Renal cortical epithelial cell (primary cell): ENCODE results near the gene DLK2. TPM values are rescaled to one million over a fixed set of nuclear protein-coding genes. Genes with fewer than 3 reads are reported as not detected.

Experiments
- DNase-seq: peaks from one replicate; pipeline ENCODE4 v3.0.0-alpha.2; 2011; ENCODE audit warnings: low read depth
- total RNA-seq: library from RNA; depleted of rRNA; stranded (reverse); fragments of >200 nt; gene quantifications from 2 replicates; pipeline ENCODE4 v1.2.3, GENCODE V29; 2014

Gene DLK2
- total RNA-seq, 1 donor from 2014 or later = 1.3 TPM

DNA sequence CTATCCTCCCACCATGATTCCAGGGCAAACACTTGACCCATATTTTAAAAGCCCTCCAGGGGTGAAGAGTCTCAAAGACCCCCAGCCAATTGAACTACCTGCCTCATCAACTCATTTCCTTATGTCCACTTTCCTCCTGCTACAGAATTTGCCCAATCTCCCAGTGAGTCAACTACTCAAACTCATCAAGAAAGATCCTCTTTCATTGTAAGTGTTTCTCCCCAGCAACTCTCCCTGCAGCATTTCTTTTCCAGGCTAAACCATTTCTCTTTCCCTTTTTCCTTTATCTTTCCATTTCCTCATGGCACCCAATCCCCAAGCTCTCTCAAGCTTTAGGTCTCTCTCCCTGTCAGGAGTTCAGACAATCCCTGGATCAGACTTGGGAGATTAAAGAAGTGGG is 1.5 kb downstream of the DLK2 start:
- DNase-seq = no peak

DNA sequence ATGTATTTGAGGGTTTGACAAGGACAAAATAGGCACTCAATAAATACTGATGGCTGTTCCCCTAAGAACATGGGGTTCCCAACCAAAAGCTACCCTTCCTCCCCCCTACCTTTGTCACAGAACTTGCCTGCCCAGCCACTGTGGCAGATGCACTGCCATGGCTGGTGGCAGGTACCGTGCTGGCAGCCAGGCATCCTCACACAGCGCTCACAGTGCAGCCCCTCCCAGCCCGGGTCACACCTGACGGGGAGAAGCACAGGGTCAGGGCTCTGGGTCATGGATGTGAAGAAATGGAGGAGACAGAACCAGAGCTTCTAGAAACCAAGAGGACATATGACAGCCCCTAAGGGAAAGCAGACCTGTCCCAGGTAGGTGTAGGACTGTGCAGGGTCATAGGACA is 2.5 kb downstream of the DLK2 start:
- no peak for DNase-seq

DNA sequence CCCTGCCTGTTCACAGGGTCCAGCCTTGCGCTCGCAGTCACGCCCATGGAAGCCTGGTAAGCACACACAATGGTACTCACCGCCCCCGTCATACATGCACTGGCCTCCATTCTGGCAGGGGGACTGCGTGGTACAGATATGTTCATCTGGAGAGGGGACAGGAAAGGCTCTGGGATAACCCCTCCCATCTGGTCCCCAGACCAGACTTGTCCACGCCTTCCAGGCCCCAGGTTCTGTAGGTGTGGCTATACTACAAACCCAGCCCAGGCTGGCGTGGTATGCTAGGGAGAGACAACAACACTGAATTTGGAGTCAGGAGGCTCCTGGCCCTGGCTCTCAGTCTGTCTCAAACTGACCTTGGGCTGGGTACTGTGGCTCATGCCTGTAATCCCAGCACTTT is 3.4 kb downstream of the DLK2 start:
- DNase-seq = no peak

DNA sequence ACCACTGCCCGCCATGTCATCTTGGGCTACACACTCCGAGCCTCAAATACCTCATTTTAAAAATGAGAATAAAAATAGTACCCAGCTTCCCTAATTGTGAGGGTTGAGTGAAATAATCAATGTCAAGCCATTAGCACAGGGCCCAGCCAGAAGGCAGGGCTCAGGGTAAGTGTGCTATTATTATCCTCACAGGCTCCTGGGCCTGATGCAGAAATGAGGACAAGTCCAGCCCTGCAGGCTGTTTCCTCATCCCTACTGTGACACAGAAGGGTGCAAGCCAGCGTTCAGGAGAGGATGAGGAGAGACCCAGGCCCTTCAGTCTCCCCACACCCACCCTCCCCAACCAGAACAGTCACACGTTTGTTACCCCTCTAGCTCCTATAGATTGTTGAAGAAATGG is 4.0 kb downstream of the DLK2 start:
- no peak for DNase-seq

DNA sequence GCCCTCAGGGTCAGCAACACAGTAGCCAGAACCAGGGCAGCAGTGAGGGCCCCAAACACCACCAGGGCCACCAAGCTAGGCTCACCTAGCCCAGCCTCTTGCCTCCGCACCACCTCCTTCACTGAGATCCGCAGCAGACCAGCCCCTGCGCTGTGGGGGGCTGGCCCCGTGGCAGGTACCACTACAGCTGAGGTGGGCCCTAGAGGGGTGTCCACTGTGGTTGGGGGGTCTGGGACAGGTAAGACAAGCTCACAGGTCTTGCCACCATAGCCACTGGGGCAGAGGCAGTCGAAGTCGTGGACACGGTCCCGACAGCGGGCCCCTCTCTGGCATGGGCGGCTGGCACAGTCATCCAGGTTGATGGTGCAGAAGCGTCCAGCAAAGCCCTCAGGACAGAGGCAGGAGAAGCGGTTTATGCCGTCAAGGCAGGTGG is 4.6 kb downstream of the DLK2 start:
- DNase-seq = no peak

DNA sequence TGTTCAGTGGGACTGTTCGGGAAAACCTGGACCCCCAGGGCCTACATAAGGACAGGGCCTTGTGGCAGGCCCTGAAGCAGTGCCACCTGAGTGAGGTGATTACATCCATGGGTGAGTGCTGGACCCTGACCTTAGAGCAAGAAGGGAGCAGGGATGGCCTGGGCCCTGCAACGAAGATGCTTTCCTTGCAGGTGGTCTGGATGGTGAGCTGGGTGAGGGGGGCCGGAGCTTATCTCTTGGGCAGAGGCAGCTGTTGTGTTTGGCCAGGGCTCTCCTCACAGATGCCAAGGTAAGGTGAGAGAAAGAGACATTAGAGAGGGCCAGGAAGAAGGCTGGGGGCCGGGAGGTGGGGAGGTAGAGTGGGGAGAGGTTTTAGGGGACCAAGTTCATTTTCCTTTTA is 6.4 kb downstream of the DLK2 start:
- no peak for DNase-seq

DNA sequence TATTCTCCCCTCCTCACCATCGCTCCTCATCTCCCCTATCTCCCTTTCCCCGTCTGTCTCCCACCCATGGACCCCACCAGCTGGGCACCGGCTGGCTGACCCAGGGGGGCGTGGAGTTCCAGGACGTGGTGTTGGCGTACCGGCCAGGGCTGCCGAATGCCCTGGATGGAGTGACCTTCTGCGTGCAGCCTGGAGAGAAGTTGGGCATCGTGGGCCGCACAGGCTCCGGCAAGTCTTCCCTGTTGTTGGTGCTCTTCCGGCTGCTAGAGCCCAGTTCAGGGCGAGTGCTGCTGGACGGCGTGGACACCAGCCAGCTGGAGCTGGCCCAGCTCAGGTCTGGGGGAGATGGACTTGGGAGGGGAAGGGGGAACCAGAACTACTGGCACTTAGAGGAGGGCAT is 7.7 kb downstream of the DLK2 start:
- no peak for DNase-seq

DNA sequence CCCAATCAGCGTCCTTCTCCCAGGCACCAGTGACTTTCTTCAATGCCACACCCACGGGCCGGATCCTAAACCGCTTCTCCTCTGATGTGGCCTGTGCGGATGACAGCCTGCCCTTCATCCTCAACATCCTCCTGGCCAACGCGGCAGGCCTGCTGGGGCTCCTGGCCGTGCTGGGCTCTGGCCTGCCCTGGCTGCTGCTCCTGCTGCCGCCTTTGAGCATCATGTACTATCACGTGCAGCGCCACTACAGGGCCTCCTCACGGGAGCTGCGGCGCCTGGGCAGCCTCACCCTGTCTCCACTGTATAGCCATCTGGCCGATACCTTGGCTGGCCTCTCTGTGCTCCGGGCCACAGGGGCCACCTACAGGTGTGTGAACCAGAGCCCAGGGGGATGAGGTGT is 9.8 kb downstream of the DLK2 start:
- no peak for DNase-seq

DNA sequence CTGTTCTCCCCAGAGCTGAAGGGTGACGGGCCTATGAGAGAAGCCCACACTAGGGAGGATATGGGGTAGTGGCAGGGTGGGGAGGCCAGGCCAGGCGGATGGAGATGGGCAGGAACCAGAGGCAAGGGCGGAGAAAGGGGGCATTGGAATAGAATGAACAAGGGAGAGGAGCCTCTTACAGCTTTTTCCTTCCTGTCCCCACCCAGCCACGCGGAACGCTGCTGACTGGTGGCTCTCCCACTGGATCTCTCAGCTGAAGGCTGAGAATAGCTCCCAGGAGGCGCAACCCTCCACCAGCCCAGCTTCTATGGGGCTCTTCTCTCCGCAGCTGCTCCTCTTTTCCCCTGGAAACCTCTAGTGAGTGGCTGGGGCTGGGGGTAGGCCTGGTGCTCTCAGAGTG is 10.8 kb downstream of the DLK2 start:
- no peak for DNase-seq

DNA sequence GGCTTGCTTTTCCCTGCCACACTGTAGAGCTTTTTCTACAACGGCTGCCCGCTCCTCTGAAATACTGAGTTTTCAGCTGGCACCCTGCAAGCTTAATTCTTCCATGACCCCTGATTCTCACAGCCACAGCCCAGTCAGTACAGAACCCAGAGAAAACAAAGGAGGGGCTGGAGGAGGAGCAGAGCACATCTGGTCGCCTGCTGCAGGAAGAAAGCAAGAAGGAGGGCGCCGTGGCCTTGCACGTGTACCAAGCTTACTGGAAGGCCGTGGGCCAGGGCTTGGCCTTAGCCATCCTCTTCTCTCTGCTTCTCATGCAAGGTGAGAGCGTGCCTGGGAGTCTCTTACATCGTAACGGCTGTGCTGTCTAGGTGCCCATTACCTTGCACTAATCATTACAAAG is 11.3 kb downstream of the DLK2 start:
- no peak for DNase-seq

DNA sequence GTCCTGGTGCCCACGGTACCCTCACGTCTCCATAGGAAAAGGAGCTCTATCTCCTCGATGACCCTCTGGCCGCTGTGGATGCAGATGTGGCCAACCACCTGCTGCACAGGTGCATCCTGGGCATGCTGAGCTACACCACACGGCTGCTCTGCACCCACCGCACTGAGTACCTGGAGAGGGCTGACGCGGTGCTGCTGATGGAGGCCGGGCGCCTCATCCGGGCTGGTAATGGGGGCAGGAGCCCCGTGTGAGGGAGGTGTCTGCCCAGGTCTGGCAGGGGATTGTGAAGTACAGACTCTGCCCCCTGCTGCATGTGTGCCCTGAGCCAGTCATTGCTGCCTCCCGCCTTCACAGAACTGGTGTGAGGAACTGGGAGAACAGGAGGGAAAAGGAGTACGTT is 12.4 kb downstream of the DLK2 start:
- DNase-seq = no peak

DNA sequence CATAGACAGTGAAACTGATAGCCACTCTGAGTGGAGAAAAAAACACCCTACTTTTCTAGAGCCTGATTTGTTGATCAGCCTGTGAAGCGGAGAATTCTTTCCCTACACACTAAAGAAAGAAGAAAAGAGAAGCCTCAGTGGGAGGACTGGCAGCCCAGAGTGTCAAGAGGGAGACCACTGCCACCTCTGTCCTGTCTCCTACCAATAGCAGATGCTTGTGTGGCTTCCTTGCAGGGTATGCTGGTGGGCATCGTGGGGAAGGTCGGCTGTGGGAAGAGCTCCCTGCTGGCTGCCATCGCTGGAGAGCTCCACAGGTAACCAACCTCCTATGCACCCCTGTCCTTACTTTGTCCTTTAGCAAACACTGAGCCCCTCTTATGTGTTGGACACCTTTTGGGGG is 17.6 kb downstream of the DLK2 start:
- DNase-seq = no peak

DNA sequence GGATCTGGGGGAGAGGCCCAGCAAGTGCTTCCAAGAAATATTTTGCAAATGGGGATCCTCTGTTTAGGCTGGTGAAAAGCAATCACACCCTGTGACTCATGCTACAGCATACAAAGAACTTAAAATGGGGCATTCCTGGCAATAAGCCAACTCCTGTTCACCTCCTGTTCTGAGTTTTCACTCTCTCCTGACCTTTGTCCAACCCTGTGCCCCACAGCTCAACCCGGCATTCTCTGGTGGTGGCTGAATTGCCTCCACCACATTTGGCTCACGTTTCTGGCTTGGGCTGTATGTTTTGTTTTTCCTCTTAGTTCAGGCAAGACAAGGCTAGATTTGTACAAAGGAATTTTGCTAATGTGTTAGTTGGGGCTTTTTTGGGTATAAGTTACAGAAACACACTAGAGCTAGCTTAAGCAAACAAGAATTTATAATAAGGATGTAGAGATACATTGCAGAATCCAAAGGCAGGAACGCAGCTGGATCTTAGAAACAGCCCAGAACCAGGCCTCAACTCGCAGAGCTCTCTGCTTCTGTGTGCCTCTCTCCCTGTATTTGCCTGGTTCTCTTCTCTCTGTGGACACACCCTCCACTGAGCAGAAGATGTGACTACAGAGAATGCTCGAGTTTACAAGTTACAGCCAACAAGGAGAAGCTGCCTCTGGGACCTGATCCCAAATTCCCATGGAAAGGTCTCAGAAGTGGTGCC is 18.6 kb downstream of the DLK2 start:
- DNase-seq = peak; percentile 92

DNA sequence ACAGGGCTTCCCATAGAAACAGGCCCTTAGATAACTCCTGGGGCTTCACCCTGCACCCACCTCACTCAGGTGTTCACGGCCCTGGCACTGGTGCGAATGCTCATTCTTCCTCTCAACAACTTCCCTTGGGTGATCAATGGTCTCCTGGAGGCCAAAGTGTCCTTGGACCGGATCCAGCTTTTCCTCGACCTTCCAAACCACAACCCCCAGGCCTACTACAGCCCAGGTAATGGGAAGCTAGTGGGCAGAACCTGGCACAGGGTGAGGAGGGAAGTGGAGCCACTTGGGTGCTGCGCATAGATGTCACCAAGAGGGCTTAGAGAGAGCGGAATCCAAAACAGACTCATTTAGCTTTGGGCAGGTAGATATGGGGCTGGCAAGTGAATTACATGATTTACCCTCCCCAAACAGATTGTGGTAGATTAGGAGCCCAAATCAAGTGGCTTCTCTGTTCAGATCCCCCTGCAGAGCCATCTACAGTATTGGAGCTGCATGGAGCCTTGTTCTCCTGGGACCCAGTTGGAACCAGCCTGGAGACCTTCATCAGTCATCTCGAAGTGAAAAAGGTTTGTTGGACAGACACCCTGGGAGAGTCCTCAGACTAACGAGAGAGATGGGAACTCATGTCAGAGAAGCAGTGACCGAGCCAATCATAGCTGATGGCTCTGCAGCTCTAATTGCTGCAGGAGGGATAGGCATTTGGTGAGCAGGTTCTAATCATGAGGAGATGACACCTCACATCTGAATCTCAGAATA is 19.5 kb downstream of the DLK2 start:
- no peak for DNase-seq

DNA sequence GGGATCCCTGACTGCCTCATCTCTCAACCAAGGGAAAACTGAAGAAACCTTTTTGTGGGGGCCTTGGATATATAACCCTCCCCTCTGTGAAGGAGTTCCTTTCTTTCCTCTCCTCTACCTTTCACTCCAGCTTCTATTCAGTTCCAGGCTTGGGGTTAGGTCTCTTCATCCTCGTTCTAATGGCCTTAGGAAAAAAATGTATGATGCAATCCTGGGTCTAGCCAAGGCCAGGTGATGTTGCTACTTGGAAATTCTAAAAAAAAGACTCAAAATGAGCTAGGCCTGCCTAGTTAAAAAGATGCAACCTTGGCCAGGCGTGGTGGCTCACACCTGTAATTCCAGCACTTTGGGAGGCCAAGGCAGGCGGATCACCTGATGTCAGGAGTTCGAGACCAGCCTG is 20.4 kb downstream of the DLK2 start:
- no peak for DNase-seq

DNA sequence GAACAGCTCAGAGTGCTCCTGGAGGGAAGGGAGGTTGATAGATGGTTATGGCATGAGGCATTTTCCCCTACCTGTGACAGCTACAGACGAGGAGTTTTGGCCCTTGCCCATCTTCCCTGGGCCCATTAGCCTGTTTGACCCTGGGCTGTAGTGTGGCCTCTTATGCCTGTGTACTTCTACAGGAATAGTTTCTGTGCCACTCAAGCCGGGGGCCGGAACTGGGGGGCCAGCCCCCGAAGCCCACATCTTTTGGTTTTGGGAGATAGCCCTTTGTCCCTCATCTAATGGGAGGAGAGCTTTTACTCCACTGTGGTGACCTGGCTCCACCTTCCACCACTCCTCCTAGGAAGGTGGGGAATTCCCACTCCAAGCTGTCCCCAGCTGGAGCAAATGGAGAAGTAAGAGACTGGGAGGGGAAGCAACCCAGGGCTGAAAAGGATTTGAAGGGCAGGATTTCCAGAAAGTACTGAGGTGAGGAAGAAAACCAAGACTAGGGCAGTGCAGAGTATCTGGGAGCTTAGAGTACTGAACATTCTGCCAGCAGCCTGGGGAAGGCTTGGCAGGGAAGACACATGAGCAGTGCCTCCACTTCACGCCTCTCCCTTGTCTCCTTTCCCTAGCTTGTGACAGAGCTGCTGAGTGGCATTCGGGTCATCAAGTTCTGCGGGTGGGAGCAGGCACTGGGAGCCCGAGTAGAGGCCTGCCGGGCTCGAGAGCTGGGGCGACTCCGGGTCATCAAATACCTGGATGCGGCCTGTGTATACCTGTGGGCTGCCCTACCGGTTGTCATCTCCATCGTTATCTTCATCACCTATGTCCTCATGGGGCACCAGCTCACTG is 21.1 kb downstream of the DLK2 start:
- no peak for DNase-seq

DNA sequence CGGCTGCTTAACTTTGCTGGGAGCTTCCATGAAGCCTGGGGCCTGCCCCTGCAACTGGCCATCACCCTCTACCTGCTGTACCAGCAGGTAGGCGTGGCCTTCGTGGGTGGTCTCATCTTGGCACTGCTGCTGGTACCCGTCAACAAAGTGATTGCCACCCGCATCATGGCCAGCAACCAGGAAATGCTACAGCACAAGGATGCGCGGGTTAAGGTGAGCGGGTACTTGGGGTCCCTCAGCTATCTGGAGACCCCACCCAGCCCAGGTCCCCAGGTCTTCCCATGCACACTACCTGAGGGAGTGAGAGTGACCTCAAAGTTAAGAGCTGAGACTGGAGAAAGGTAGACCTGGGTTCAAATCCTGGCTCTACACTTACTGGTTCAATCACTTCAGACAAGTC is 22.2 kb downstream of the DLK2 start:
- no peak for DNase-seq

DNA sequence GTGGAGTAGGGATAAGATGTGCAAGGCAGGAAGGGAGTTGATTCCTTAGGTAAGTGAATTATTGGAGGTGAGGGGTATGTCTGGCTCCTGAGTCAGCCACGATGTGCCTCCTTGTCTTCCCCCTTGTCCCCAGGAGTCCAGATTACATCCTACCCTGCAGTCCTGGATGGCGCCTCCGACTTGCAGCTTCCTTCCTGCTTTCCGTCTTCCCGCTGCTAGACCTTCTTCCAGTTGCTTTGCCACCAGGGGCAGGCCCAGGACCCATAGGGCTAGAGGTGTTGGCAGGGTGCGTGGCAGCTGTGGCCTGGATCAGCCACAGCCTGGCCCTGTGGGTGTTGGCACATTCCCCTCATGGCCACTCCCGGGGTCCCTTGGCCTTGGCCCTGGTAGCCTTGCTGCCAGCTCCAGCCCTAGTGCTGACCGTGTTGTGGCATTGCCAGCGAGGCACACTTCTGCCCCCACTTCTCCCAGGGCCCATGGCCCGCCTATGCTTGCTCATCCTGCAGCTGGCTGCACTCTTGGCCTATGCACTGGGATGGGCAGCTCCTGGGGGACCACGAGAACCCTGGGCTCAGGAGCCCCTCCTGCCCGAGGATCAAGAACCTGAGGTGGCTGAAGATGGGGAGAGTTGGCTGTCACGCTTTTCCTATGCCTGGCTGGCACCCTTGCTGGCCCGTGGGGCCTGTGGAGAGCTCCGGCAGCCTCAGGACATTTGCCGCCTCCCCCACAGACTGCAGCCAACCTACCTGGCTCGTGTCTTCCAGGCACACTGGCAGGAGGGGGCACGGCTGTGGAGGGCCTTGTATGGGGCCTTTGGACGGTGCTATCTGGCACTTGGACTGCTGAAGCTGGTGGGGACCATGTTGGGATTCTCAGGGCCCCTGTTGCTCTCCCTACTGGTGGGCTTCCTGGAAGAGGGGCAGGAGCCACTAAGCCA is 23.1 kb downstream of the DLK2 start:
- no peak for DNase-seq

DNA sequence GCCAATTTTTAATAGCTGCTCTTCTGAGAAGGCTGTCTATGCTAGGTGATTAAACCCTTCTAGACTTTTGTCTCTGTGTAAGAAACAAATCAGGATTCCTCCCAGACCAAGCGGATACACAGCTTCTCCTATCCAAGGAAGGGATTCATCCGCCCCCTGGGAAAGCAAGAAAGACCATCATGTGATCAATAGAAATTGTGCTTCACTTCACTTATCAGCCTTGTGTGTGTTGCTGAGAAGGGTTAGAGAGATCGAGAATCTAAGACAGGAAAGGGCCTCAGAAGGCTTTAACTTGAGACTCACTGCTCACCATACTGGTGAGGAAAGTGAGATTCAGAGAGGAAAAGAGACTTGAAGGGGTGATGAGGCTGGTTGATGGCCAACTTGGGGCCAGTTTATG is 26.5 kb downstream of the DLK2 start:
- DNase-seq = no peak

DNA sequence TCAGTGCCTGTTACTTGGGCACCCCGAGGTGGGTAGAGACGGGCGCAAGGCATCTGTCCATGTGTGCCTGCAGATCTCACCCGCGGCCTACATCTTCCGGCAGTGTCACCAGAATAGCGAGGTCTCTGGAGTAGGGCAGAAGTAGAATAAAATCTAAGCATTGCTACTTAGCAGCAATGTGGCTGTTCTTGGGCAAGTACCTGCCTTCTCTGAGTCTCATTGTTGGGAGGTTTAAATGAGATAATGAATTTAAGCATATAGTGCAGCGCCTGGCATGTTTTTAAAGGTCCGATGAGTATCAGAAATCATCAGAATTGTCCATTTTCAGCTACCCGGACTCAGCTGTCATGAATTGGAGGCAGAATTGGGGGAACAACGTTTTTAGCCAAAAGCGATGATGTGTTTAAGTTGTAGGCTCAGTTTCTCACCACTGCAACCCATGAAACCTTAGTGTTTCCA is 27.2 kb downstream of the DLK2 start:
- peak; percentile 6 for DNase-seq

DNA sequence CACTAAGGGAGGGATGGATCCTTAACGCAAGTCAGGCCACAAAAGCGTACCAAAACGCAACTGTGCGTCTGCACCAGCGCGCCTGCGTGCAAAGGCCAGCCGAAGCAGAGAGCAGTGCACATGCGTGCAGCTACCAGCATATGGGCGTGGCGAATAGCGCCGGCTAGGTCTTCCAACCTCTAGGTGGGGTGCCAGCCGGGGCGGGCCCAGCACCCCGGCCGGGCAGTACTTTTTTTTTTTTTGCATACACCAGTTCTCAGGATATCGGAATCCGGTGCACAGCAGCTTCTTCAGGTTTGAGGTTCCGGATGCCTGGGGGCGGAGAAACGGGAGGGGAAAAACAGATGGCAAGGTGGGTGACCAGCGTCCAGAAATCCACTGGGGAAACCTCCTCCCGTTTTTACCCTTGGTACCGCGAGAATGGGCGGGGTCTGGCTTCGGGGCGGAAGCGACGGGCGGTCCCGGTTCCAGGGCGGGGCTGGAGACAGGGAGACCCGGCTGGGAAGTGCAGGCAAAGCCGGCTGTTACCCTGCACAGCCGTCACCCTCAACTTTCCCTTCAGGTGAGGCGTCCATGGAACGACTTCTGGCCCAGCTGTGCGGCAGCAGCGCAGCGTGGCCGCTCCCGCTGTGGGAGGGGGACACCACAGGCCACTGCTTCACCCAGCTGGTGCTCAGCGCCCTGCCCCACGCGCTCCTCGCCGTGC is 27.8 kb downstream of the DLK2 start, which contains the start of gene ABCC10:
Gene ABCC10, plus strand, starts transcription at position 136 of the 706 bp plus-strand sequence. Its CDS starts 438 bp downstream, at position 574.
- peak; percentile 86 for DNase-seq
